Erythroblast (primary cell): ENCODE data around the gene MAP3K4.

Experiments used
- DNase-seq, 2 experiments: peaks; one replicate each; lab custom pipeline; 2025; lab: John Stamatoyannopoulos, UW
- GATA1 ChIP-seq: IDR thresholded peaks from 2 replicates; pipeline ENCODE4 v1.6.1; 2011; ENCODE audit warnings: low read depth, mild to moderate bottlenecking, control low read depth, low read length, moderate library complexity
- POLR2A ChIP-seq: IDR thresholded peaks from 2 replicates; pipeline ENCODE4 v1.6.1; 2011; ENCODE audit warnings: mild to moderate bottlenecking, low read length

Gene MAP3K4

DNA sequence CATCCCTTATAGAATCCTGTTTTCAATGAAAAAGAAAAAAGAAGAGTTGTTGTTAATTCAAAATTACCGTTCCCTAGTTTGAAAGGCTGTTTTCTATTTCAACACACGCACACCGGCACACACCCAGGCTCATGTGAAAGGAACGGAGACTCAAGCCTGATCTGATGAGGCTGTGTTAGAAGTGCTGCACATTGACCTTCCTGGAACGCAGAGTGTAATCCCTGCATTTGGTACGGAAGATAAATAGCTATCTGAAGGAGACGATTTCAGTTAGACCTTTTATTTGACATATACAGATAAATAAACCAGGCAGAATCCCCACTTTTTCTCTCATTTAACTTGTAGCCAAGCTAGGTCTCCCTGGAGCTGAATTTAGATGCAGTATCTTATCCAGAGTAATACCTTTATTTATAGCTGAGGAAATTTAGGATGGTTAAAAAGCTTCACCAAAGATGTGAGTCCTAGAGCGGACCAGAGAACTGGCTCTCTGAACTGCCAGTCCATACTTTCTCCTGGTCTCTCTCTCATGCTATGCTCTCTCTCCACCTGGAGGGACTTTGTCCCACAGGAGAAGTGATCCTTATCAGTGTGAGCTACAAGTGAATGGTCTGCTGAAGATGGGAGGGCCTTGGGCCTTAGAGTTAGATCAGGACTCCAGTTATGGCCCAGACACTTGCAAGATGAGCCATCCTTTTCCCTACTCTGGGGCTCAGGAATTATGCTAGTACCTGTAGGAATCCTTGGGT is 30.6 kb downstream of the MAP3K4 start:
- no peak for TF ChIP-seq POLR2A
- TF ChIP-seq GATA1 = no peak
- DNase-seq = no peak

DNA sequence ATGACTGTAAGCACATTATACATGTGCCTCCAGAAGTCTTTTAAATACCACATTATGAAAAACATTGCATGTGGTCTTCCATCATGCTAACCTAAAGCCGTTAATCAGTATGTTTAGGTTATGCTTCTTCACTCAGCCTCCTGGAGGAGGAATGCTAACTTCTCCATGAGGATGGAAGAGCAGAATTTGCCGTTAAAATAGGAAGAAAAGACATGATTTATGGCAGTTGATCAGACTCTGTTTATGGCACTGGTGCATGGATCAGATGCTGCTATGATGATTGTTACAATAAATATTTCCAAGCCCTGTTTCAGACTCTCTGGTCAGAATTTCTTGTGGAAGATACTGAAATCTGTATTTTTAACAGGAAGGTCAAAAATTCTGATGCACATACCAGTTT is 31.7 kb downstream of the MAP3K4 start:
- no peak for TF ChIP-seq GATA1
- DNase-seq = no peak

DNA sequence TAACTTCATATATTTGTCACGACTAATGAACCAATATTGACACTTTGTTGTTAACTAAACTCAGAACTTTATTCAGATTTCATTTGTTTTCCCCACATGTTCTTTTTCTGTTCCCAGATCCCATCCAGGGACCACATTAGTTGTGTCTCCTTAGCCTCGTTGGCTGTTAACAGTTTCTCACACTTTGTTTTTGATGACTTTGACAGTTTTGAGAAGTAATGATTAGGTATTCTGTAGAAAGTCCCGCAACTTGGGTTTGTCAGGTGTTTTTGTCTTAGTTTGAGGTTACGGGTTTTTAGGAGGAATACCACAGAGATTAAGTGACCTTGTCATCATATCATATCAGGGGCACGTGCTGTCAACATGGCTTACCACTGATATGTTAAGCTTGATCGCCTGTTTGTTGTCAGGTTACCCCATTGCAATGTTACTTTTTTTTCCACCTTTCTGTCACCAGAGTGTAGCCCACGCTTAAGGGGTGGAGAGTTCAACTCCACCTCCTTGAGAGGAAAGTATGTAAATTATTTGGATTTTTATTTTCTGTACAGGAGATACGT is 32.9 kb downstream of the MAP3K4 start:
- TF ChIP-seq GATA1 = no peak
- TF ChIP-seq POLR2A = no peak
- no peak for DNase-seq

DNA sequence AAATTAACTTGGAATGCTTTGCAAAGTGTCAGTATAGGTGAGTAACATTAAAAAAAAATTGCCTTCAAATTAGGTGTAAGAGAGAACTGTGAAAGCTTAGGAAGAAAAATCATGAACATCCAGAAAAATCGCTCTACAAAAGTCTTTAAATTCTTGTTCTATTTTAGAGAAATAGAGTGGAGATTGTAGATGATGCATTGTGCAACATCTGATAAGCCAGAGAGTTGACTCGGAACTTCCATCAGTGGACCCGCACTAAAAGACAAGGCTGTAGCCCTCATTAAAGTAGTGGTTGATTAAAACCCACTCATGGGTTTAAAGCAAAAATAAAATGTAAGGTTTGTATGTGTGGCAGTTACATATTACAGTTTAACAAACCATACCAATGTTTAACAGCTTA is 35.8 kb downstream of the MAP3K4 start:
- DNase-seq = no peak
- TF ChIP-seq GATA1 (no peak), POLR2A (no peak)

DNA sequence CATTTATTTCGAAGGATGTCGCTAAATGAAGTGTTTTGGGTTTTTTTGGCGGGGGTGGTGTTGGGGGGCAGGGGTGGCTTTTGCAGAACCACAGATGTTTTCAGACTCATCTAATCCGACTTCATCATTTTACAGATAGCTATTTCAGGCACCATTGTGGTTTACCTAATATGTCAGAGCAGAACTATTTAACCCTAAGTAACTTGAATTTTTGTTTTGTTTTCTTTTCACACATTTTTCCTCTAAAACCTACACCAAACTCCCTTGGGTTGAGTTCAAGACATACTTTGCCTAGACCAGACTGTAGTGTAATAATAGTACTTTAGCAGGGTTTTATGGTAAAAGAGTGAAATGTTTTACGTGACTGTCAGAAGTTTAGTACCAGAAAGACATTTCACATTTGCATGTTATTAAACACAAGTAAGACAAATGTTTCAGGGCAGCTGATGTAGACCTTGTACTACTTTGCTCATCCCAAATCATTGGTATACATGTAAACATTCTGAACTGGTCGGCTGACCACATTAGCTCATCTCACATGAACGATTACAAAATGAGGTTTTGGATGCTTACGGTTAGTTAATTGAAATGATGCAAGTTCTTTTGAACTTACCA is 37.7 kb downstream of the MAP3K4 start:
- TF ChIP-seq POLR2A (no peak), GATA1 (no peak)
- DNase-seq = no peak

DNA sequence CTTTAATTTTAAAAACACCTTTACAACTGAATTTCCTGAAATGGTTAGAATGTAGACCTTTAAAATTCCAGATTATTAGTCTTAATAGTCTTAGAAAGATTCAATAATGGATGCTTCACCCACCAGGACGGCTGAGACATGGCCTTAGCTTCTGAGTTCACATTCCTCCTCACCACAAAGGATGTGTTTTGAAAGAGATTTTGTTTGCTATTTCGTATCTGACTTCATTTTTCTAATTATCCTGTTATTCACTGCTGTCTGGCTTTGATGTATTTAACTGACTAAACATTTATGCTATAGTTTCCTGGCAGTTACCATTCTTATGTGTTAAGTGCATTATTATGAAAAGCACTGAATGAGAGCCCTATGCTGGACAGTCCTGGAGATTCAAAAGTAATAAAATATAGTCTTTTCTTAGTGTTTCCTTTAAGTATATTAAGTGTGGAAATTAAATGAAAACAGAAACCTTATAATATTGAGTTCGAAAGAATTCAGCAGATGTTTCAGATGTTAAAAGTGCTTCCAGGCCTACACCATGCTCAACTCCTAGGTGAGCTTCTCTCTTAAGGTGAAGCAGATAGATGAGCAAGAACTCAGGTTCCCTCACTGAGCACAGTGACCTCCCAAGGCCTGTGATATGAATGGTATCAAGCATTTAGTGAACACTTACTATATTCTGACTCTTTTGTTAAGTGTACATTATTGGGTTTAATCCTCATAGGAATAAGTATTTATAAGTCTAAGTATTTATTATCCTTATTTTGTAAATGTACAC is 40.3 kb downstream of the MAP3K4 start:
- TF ChIP-seq POLR2A = no peak
- no peak for TF ChIP-seq GATA1
- DNase-seq = no peak

DNA sequence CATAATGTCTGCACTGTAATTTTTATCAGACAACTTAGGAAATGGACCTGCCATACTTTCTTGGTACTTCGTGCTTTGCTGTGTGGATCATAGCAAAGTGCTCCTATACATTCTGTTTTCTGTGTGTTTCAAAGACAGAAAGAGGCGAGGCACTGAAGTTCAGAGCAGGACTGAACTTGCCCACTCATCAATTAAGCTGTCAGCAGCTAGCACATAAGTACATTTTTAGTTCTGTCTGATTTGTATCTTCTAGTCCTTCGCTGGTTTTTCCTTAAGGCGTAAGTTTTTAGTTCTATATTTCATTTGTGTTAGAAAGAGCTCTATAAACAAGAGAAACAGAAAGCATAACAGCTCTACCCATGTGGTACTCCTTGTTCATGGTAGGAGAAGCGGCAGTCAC is 42.1 kb downstream of the MAP3K4 start:
- TF ChIP-seq POLR2A = no peak
- TF ChIP-seq GATA1 = no peak
- DNase-seq = no peak

DNA sequence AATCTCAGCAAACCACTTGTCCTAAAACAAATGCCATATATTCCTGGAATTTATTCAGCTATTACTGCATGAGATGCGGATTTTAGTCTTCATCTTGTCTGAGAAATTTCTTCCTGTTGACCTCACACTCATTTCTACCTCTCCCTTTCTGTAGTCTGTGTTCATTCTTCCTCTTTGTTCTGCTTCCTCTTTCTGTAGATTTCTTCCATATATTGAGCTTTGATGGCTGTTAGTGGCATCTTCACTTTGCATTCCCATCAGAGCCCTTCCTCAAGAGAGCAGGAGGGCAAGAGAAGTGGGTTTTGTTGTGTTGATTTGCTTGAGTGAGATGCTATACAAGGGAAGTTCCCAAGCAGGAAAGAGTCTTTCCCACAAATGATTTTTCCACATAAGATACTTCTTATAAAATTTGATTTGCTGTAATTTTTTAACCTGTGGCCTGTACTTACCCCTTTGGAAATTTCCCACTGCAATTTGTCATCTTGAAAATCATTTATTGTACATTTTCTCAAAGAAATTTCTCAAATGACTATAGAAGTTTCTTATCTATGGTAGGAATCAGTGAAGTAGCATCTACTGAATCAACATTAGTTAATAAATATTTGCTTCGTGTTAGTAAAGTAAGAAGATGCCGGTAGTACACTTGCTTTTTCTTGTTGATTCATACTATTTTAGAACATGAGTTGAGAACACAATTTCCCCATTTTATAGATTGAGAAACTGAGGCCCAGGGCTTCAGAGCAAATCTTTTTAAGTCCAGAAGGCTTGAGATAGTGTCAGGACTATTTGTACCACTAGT is 43.8 kb downstream of the MAP3K4 start:
- TF ChIP-seq GATA1 = no peak
- no peak for TF ChIP-seq POLR2A
- DNase-seq = no peak

DNA sequence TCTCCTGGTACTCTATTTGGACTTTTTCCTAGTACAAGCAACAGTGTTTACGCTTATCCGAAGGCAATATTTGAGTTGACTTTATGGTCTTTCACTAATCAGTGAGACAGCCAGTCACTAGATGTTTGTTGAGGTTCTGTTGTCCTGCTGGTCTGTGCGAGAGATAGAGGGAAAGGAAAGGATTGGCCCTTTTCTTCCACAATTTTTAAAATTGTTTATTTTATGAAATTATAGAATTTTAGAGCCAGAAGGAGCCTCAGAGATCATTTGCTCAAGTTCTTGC is 44.4 kb downstream of the MAP3K4 start:
- no peak for TF ChIP-seq GATA1
- TF ChIP-seq POLR2A = no peak
- no peak for DNase-seq

DNA sequence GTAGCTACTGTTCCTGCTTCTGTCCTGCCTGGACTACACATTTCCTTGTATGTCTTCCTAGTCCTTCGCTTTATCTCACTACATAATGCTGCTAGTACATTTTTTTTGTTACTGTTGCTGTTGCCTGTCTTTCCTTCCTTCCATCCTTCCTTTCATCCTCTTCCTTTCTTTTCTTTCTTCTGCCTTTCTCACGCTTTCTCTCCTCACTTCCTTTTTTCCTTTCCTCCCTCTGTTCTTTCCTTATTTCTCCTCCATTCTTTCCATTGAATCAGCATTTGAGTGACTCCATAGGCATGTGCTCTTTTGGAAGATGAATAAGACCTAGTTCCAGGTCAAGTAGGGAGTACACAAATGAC is 46.3 kb downstream of the MAP3K4 start:
- DNase-seq = no peak
- no peak for TF ChIP-seq POLR2A
- TF ChIP-seq GATA1 = no peak

DNA sequence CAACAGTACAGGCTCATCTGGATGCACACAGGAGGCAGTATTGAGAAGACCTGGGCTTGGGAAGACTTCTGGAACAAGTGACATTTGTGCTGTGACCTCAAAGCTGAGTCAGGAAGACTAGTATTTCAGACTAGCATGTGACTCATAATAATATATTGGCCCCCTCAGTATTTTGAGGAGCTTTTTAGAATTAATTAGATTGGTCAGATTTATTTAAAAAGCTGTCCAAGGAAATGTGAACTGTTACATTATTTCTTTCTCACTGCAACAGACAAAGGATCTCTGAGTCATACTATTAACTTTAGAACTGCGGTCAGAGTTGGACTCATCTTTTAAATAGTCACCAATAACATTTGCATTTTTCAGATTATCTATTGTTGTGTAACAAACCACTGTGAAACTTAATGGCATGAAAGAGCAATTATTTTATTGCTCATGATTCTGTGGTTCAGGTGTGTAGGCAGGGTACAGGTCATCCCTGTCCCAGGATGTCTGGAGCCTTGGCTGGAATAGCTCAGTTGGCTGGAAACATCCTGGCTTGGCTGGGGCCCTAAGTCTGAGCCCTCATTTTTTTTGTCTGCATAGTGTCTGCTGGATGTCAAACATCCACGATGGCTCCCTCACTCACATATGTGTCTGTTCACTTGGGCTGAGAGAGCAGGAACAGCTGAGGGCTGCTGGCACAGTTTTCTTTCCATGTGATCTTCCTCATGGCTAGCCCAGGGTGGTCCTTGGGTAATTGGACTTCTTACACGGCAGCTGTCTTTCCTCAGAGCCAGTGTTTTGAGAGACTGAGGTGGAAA is 46.9 kb downstream of the MAP3K4 start:
- TF ChIP-seq GATA1 = no peak
- no peak for TF ChIP-seq POLR2A
- no peak for DNase-seq

DNA sequence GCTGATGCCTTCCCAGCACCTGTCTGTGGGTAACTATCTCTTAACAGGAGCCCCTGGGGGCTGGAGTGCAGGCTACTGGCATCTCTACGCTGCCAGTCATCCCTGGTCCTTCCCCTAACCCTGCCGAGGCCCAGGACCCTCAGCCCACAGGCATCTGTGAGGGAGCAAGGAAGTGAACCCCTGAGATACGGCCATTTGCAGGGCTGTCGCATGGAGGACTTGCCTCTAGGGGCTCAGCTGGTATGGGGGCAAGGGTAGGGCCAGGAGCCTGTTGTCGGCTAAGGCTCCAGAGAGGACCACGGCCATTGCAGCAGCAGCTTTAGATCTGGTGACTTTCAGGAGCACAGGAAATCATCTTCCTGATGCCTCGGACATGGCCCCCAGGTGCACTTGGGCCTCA is 49.7 kb downstream of the MAP3K4 start:
- DNase-seq = no peak
- TF ChIP-seq POLR2A (no peak), GATA1 (no peak)

DNA sequence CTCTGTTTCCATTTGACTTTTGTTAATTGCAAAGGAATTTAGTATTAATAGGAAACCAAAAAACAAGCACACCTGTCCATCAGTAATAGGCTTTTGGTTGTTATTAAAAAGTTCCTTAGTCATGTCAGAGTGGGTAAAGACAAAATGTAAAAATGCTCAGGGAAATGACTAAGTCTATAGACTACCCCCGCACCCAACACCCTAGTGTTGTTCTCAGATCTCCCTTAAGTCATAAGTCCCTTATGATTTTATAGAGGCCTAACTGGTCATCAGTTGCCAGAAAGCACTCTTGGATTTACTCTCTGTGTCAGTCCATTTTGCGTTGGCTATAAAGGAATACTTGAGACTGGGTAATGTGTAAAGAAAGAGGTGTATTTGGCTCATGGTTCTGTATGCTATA is 52.8 kb downstream of the MAP3K4 start:
- TF ChIP-seq POLR2A (no peak), GATA1 (no peak)
- DNase-seq = no peak
